ENCODE measurements around the gene FGFBP3. TPM values are rescaled to one million over a fixed set of nuclear protein-coding genes. Genes with fewer than 3 reads are reported as not detected.

FGFBP3 gene
- total RNA-seq, result 0.29 and 0.65 TPM in 2 replicates

GRCh38 chr10:91909117-91909677 is at the start of gene FGFBP3:
FGFBP3 (minus strand) TSS chr10:91909486; CDS start chr10:91908969, 517 bp downstream.

DNA sequence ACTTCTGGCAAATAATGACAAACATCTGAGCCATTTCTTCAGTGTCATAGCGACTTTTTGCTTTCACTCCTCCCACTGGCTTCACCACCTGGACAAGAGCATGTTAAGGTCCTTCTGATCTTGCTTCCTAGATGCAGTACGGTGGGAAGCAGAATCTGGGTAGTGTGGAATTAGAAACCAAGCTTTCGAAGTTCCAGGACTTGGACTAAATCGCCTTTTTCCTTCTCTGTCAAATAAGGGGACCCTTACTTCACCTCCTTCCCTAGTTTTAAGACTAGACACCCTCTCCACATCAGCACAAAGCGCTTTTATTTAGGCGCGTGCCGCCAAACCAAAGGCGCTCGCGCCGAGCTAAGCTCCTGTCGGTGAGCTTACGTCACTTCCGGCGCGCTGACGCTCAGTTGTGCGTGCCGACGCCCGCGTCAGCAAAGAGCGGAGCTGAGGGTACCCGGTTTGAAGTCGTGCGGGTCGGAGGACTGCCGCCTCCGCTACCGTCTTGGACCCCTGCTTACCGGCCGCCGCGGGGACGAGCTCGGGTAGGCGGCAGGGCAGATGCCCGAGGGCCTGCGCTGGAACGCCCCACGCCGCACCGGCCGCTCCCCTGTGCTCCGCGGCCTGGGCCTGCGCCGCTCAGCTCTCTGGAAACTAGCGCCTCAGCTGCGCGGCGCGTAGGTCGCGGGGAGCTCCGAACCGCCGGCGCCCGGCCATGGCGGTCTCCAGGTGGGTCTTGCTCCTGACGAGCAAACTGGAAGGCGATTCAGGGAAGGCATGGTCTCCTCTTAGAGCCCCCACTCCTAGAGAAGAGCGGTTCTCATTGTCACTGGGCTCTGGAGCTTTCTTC is 14.3 kb upstream of the FGFBP3 start, which contains the start of gene BTAF1:
BTAF1 (plus strand) TSS at position 400 of the 841 bp plus-strand sequence; CDS start at position 707, 307 bp downstream.

Small RNA genes within 50 kb of the gene (small RNA-seq; reads per million reads assigned to genes)
- gene AL359198.2, result not detected

Other genes starting within 250 kb of the FGFBP3 start
- gene TNKS2, start 111.1 kb downstream of the FGFBP3 start, total RNA-seq, result 43.1 and 60.7 TPM in 2 replicates
- gene BTAF1, start 14.3 kb upstream of the FGFBP3 start, total RNA-seq, result 35.9 and 36.2 TPM in 2 replicates